ENCODE data around the gene FAM151B. TPM values are rescaled to one million over a fixed set of nuclear protein-coding genes. Genes with fewer than 3 reads are reported as not detected.

Gene FAM151B
- total RNA-seq, 6 experiments from 2014 or later, result 2.0 to 2.7 (median 2.5) TPM

GRCh38 chr5:80590766-80591165 is 102.9 kb downstream of the FAM151B start:
- no peak overlapping the region for H3K4me3 Mint-ChIP-seq
- no peak for DNase-seq
- H3K4me1 Mint-ChIP-seq (ENCODE audit: low read depth), result peaks cover 6% of the 10 kb centered on the region; the same call in 1 of the 2 replicates
- no peaks in the 10 kb centered on the region for H3K9me3 Mint-ChIP-seq
- H3K36me3 Mint-ChIP-seq (ENCODE audit: low read depth), result no peaks in the 10 kb centered on the region
- TF ChIP-seq, protein P1, sequence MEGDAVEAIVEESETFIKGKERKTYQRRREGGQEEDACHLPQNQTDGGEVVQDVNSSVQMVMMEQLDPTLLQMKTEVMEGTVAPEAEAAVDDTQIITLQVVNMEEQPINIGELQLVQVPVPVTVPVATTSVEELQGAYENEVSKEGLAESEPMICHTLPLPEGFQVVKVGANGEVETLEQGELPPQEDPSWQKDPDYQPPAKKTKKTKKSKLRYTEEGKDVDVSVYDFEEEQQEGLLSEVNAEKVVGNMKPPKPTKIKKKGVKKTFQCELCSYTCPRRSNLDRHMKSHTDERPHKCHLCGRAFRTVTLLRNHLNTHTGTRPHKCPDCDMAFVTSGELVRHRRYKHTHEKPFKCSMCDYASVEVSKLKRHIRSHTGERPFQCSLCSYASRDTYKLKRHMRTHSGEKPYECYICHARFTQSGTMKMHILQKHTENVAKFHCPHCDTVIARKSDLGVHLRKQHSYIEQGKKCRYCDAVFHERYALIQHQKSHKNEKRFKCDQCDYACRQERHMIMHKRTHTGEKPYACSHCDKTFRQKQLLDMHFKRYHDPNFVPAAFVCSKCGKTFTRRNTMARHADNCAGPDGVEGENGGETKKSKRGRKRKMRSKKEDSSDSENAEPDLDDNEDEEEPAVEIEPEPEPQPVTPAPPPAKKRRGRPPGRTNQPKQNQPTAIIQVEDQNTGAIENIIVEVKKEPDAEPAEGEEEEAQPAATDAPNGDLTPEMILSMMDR (IDR thresholded peaks at IDR 0.05), result no peak
- H3K27me3 Mint-ChIP-seq (ENCODE audit: insufficient read depth), result peaks cover 7% of the 10 kb centered on the region
- H3K27ac Mint-ChIP-seq, result no peak overlapping the region

GRCh38 chr5:80591352-80591751 is 103.5 kb downstream of the FAM151B start:
- Mint-ChIP-seq H3K4me3 (no peak overlapping the region), H3K27me3 (ENCODE audit: insufficient read depth) (peaks cover 7% of the 10 kb centered on the region), H3K9me3 (no peaks in the 10 kb centered on the region), H3K4me1 (ENCODE audit: low read depth) (peaks cover 6% of the 10 kb centered on the region; the same call in 1 of the 2 replicates), H3K27ac (no peak overlapping the region), H3K36me3 (ENCODE audit: low read depth) (no peaks in the 10 kb centered on the region)
- TF ChIP-seq, protein P1 (IDR thresholded peaks at IDR 0.05), result no peak
- no peak for DNase-seq

DNA sequence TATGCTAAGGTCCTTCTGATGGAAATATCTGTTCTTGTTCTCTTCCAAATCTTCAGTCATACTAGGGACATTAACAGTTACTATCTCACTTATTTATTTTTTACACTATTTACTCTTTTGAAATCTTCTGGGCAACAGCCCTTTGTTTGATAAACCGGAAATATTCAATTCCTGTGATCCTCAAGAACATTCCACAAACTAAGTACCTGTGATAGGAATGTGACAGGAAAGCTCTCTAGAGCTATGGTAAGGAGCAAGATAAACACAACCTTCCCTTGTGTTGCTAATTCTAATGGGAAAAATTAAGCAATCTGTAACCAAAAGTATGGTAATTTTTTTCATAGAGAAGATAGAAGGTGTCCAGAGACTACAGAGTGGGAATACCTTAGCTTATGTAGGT is 104.2 kb downstream of the FAM151B start:
- Mint-ChIP-seq H3K27me3 (ENCODE audit: insufficient read depth) (peaks cover 7% of the 10 kb centered on the region), H3K9me3 (no peaks in the 10 kb centered on the region), H3K4me1 (ENCODE audit: low read depth) (peaks cover 6% of the 10 kb centered on the region; the same call in 1 of the 2 replicates), H3K27ac (no peak overlapping the region), H3K4me3 (no peak overlapping the region), H3K36me3 (ENCODE audit: low read depth) (no peaks in the 10 kb centered on the region)
- TF ChIP-seq, protein P1 (IDR thresholded peaks at IDR 0.05), result no peak
- no peak for DNase-seq

Other genes starting within 250 kb of the FAM151B start
- gene SERINC5, start 232.1 kb upstream of the FAM151B start, total RNA-seq (2021; fragmentation: NEBNext Ultra II Directional; extraction: Animal tissue kit (Norgen Biotek cat#: 25700)), result 10 to 100 TPM; 16.4 to 28.1 (median 19.9) TPM
- not detected for gene SPZ1, start 168.1 kb upstream of the FAM151B start, total RNA-seq (2021; fragmentation: NEBNext Ultra II Directional; extraction: Animal tissue kit (Norgen Biotek cat#: 25700))
- gene ZFYVE16, start 80.0 kb upstream of the FAM151B start, total RNA-seq (2021; fragmentation: NEBNext Ultra II Directional; extraction: Animal tissue kit (Norgen Biotek cat#: 25700)), result 10 to 100 TPM; 25.9 to 31.2 (median 28.8) TPM
- gene ANKRD34B, start 82.2 kb downstream of the FAM151B start, total RNA-seq (2021; fragmentation: NEBNext Ultra II Directional; extraction: Animal tissue kit (Norgen Biotek cat#: 25700)), result not detected
- 10 to 100 TPM; 13.6 to 14.9 (median 14.3) TPM for gene MSH3, start 166.6 kb downstream of the FAM151B start, total RNA-seq (2021; fragmentation: NEBNext Ultra II Directional; extraction: Animal tissue kit (Norgen Biotek cat#: 25700))
- 10 to 100 TPM; 22.8 to 45.3 (median 38.6) TPM for gene DHFR, start 166.9 kb downstream of the FAM151B start, total RNA-seq (2021; fragmentation: NEBNext Ultra II Directional; extraction: Animal tissue kit (Norgen Biotek cat#: 25700))